AG04450 (cell line): ENCODE results near the gene SPG11. TPM values are rescaled to one million over a fixed set of nuclear protein-coding genes. Genes with fewer than 3 reads are reported as not detected.
"Not testable (repeated sequence)": the region's sequence is repeated elsewhere in the genome, so short reads cannot be mapped to it uniquely, and the experiment has no call there.

Experiments
- CTCF ChIA-PET: fragments of 300-600, 350-600 bp; formaldehyde crosslinking; extraction: SDS; loops from one replicate; lab custom pipeline; 2022; ENCODE audit warnings: antibody characterized with exemption, inconsistent platforms; lab: Charles Lee
- POLR2A ChIA-PET: fragments of 350-600 bp; formaldehyde crosslinking; extraction: SDS; loops from one replicate; lab custom pipeline; 2021; ENCODE audit warnings: antibody characterized with exemption, inconsistent platforms; lab: Yijun Ruan, JAX
- DNase-seq: peaks from one replicate; pipeline ENCODE4 v3.0.0-alpha.2; 2011; ENCODE audit warnings: low read depth, low spot score
- H3K27ac ChIP-seq: one replicate; pipeline ENCODE4 v1.5.1; 2012; ENCODE audit warnings: low read depth, low read length, control low read depth
- H3K27me3 ChIP-seq: one replicate; pipeline ENCODE4 v1.6.0; 2012; ENCODE audit warnings: low read length; ENCODE audit not compliant: control insufficient read depth, insufficient read depth
- H3K4me3 ChIP-seq: 2 replicates; pipeline ENCODE4 v1.5.1; 2011; ENCODE audit warnings: mild to moderate bottlenecking, low read depth, low read length, control low read depth
- H3K9me3 ChIP-seq: 2 replicates; pipeline ENCODE4 v1.5.1; 2012; ENCODE audit warnings: low read length; ENCODE audit not compliant: control insufficient read depth, insufficient read depth
- CTCF ChIP-seq: IDR thresholded peaks from 2 replicates; pipeline ENCODE4 v1.5.1; 2011; ENCODE audit warnings: low read depth, low read length, control low read depth, inconsistent platforms
- polyA plus RNA-seq: library from polyadenylated mRNA; depleted of rRNA; stranded (reverse); fragments of >200 nt; gene quantifications from 2 replicates; pipeline ENCODE4 v1.2.3, GENCODE V29; 2011

SPG11 gene
- polyA plus RNA-seq, 1 experiment, result 39.6 TPM

- Histone ChIP-seq H3K27ac (no peak overlapping the region), H3K27me3 (no peaks in the 10 kb centered on the region), H3K4me3 (no peak overlapping the region), H3K9me3 (peaks cover 9% of the 10 kb centered on the region)
- POLR2A ChIA-PET, result no interaction called here
- CTCF ChIA-PET, result interaction anchor here (2.3 kb wide), 1 partner anchor 9 kb away, joined by 16 read pairs; no protein-coding TSS in a partner anchor
- no peak for TF ChIP-seq CTCF
- no peak for DNase-seq
Measured at GRCh38 chr15:44569316-44569715, 94.1 kb downstream of the SPG11 start.

DNA sequence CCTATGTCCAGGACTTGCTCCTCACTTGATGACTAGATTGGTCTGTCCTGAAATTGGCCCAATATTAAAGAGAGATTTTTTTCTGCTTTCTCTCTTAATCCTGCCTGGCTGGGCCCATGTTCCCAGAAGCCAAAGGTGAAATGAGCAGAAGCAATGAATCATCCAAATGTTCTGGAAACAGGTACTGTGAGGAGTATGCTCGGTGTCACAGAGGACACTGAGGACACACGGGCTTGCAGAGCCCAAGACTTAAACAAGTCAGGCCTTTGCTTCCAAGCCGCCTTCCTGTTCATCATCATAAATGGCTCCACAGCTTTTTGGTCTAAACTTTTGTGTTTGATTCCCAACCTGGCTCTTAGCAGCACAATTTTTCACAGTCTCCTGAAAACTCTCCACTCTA is 95.1 kb downstream of the SPG11 start:
- Histone ChIP-seq H3K27me3 (no peaks in the 10 kb centered on the region), H3K9me3 (peaks cover 9% of the 10 kb centered on the region), H3K27ac (no peak overlapping the region), H3K4me3 (no peak overlapping the region)
- DNase-seq, result no peak
- ChIA-PET POLR2A (interaction anchor here (0.7 kb wide), 1 partner anchor 212 kb away, joined by 7 read pairs; no protein-coding TSS in a partner anchor), CTCF (interaction anchor here (2.3 kb wide), 1 partner anchor 10 kb away, joined by 16 read pairs; no protein-coding TSS in a partner anchor)
- no peak for TF ChIP-seq CTCF

GRCh38 chr15:44566155-44566540 is 97.3 kb downstream of the SPG11 start:
- ChIA-PET POLR2A (no interaction called here), CTCF (no interaction called here)
- DNase-seq, result no peak
- H3K4me3 ChIP-seq, result no peak overlapping the region
- TF ChIP-seq CTCF, result no peak
- no peaks in the 10 kb centered on the region for H3K27me3 ChIP-seq
- H3K9me3 ChIP-seq, result peaks cover 9% of the 10 kb centered on the region
- H3K27ac ChIP-seq, result no peak overlapping the region

GRCh38 chr15:44565387-44566154 is 97.9 kb downstream of the SPG11 start:
- CTCF ChIA-PET, result no interaction called here
- no peak overlapping the region for H3K4me3 ChIP-seq
- peaks cover 9% of the 10 kb centered on the region for H3K9me3 ChIP-seq
- no peaks in the 10 kb centered on the region for H3K27me3 ChIP-seq
- no peak for TF ChIP-seq CTCF
- H3K27ac ChIP-seq, result no peak overlapping the region
- POLR2A ChIA-PET, result no interaction called here
- DNase-seq, result no peak

- H3K27ac ChIP-seq, H3K4me3 ChIP-seq, H3K9me3 ChIP-seq, H3K27me3 ChIP-seq, POLR2A ChIA-PET, DNase-seq: not testable (repeated sequence)
- CTCF ChIA-PET, result interaction anchor here (1.4 kb wide), 1 partner anchor 15 kb away, joined by 5 read pairs; no protein-coding TSS in a partner anchor
Measured at GRCh38 chr15:44560926-44561325, 102.5 kb downstream of the SPG11 start.
